Fibroblast of peridontal ligament (primary cell): ENCODE data around the gene TOMM20.
A peak's percentile ranks its signal among the peaks of the same experiment; 100 is the strongest.
"Not testable (repeated sequence)": the region's sequence is repeated elsewhere in the genome, so short reads cannot be mapped to it uniquely, and the experiment has no call there.

ENCODE experiments used
- DNase-seq: peaks from one replicate; pipeline ENCODE4 v3.0.0-alpha.2; 2010; ENCODE audit errors: extremely low read depth

Gene TOMM20

GRCh38 chr1:235079443-235080296, 49.0 kb downstream of the TOMM20 start:
- no peak for DNase-seq

DNA sequence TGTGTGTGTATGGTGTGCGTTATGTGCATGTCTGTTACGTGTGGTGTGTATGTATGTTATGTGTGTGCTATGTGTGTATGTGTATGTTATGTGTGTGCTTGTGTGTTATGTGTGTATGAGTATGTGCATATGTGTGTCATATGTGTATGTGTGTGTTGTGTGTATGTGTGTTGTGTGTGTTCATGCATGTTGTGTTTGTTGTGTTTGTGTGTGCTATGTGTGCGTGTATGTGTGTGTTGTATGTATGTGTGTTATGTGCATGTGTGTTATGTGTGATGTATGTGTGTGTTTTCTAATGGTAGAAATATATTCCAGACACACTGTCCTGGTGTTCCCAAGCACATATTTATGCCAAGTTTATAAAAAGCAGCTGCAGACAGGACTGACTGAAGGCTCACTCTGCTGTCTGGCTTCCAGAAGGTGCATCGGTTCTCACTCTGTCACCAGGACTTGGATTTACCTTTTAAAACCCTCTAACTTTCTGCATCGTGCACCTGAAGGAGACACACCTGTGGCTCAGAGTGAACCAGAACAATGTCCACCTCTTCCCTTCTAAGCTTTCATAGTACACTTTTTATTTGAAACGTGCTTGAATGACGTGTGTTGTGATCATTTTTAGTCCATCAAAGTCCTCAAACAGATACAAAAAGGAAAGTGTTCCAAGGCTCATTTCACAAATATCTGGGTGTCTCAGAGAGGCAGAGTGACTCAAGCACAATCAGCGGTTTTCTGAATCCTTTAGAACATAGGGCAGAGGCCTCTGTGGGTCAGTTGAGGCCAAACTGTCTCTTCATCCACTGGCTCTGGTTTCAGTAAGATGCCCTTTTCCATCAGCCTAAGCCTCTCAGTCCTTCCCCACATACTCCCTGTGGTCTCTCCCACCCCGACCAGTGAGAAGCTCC, 49.9 kb downstream of the TOMM20 start:
- DNase-seq, result peak; percentile 41

GRCh38 chr1:235077571-235078479, 50.8 kb downstream of the TOMM20 start:
- DNase-seq, result no peak

- DNase-seq, result no peak
These were observed 51.5 kb downstream of the TOMM20 start for GRCh38 chr1:235077163-235077540.

GRCh38 chr1:235076504-235077162, 52.0 kb downstream of the TOMM20 start:
- DNase-seq, result no peak

DNA sequence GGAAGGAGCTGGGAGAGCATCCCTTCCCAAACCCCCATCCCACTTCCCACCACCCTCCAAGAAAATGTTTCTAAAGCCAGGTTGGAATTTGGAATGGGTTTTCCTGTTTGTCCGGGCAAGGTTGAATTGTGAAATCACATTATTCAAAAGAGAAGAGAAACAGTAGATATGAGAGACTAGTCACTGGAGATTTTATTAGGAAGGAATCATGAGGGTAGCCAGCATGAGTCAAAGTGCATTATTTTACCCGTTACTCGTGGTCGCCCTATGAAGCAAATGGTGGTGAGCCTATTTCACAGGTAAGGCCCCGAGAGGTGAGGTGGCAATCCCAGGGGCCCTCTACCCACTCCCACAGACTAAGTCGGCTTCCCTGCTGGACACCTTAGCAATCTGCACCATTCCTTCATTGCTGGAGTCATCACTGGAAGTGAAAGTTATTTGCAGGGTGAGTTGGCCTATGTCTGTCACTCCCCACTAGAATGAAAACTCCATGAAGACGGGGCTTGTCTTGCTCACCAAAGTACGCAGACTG, 52.8 kb downstream of the TOMM20 start:
- no peak for DNase-seq

GRCh38 chr1:235075048-235075776, 53.4 kb downstream of the TOMM20 start:
- peak; percentile 79 for DNase-seq

GRCh38 chr1:235074523-235075047, 54.1 kb downstream of the TOMM20 start:
- DNase-seq, result peak; percentile 80

DNA sequence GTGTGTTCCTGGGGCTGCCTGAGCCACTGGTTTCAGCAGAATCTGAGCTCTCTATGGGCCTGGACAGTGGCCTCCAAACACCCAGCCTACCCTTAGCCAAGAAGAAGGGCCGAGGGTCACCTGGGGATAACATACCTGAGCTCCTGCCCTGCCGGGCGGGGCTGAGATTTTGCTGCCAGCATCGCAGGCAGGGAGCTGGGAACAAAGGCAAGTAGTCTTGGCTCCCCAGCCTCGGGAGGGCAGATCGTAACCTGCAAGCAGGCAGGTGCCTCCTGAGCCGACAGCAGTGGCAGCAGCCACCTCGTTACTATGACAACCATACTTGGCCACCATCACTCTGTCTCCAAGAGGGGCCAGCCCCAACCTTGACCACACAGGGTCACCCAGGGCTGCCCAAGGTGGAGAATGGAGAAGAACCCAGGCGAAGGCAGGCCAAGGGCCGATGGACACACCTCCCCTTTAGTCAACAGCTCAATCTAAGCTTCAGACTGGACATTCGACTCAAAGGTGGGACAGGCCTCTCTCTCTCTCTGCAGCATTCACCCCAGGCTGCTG, 54.6 kb downstream of the TOMM20 start:
- no peak for DNase-seq

DNA sequence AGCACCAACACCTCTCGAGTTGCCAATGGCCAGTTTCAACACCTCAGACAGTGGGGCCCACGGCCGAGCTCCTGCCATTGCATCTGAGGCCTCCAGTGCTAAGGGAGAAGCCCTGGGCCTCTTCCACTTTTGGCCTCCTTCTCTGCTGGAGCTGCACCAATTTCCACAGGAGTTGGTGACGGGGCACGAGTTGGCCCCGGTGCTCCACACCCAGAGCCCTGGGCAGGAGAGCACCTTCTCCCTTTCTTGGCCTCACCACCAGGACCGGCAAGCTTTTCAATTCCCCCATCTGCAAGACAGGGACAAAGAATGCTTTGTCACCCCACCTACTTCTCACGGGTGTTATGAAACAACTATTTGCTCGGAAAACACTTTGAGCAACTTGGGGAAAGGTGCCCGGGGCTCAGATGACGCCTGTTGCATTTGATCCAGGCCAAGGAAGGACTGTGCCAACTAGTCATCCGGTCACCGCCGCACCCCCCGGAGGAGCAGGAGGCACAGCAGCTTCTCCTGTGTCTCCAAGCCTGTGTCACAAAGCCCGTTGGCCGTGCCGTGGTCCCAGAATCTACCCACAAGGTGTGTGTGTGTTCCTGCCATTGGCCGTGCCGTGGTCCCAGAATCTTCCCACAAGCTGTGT, 55.2 kb downstream of the TOMM20 start:
- no peak for DNase-seq

DNA sequence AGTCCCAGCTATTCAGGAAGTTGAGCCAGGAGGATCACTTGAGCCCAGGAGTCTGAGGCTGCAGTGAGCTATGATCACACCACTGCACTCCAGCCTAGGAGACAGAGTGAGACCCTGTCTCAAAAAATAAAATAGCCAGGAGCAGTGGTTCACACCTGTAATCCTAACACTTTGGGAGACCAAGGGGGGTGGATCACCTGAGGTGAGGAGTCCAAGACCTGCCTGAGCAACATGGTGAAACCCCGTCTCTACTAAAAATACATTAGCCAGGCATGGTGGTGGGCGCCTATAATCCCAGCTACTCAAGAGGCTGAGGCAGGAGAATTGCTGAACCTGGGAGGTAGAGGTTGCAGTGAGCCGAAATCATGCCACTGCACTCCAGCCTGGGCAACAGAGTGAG, 56.1 kb downstream of the TOMM20 start:
- not testable (repeated sequence) for DNase-seq

- DNase-seq, result no peak
These were observed 56.5 kb downstream of the TOMM20 start for GRCh38 chr1:235072096-235072495.

DNA sequence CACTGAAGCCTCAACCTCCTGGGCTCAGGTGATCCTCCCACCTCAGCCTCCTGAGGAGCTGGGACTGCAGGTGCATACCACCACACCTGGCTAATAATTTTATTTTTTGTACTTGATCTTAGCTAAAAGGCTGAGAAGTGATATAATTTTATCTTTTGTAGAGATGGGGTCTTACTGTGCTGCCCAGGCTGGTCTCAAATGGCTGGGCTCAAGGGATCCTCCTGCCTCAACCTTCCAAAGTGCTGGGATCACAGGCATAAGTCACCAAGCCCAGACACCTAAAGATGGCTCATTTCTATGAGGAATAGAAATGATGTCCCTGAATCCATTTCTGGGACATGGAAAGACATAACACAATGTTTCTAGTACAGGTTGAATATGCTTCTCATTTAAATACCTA, 57.8 kb downstream of the TOMM20 start:
- DNase-seq, result no peak

DNA sequence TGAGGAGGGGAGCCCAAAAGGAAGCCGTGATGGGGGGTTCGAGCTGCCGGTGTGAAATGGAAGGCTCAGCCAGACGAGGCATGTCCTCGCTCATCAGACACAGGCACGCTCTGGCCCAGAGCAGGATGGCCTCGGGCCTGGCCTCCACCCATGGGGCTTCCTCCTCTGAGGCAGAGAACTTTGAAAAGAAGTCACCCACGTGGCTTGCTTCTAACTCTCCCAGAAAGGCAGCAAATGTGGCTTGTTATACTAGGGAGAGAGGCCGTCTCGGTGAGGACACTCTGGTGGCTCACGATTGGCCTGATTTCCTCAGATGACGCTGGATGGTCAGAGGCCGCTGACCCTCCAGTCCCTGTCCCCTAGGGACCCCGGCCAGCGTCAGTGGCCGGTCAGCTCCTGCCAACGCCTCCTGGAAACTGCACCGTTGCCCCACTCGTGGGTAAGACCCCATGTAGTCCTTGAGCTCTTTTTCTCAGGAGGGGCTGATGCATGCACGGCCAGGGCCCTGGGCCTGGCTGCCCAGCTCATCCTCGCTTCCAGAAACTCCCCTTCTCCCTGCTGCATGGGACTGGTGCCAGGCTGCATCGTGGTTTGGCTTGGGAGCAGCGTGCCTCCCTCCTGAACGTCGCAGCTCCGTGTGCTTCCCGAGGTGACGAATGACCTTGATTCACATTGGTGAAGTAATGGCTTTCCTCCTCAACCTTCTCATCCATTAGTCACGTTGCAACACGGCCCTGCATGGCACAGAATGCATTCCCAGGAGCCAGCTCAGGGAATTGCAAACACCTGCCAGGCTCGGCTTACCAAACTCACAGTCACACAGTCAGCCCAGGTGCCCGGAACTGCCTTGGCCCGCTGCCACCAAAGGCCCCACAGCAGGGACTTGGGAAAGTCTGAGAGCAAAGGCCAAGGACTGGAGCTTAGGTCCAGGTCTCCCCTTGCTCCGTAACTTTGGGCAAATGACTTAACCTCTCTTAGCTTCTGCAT, 58.8 kb downstream of the TOMM20 start:
- DNase-seq, result peak; percentile 65

DNA sequence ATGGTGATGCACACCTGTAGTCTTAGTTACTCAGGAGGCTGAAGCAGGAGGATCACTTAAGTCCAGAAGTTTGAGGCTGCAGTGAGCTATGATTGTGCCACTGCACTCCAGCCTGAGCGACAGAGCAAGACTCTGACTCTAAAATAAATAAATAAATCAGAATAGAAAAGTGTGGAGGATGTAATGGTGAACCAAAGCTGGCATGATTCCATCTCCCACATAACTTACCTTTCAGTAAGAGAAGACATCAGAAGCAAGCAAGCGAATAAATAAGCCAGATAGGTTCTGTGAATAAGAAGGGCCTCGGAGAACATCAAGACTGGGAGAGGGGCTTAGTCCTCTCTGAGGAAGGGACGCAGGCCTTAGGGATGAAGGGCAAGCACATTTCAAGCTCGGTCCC, 59.5 kb downstream of the TOMM20 start:
- no peak for DNase-seq

DNA sequence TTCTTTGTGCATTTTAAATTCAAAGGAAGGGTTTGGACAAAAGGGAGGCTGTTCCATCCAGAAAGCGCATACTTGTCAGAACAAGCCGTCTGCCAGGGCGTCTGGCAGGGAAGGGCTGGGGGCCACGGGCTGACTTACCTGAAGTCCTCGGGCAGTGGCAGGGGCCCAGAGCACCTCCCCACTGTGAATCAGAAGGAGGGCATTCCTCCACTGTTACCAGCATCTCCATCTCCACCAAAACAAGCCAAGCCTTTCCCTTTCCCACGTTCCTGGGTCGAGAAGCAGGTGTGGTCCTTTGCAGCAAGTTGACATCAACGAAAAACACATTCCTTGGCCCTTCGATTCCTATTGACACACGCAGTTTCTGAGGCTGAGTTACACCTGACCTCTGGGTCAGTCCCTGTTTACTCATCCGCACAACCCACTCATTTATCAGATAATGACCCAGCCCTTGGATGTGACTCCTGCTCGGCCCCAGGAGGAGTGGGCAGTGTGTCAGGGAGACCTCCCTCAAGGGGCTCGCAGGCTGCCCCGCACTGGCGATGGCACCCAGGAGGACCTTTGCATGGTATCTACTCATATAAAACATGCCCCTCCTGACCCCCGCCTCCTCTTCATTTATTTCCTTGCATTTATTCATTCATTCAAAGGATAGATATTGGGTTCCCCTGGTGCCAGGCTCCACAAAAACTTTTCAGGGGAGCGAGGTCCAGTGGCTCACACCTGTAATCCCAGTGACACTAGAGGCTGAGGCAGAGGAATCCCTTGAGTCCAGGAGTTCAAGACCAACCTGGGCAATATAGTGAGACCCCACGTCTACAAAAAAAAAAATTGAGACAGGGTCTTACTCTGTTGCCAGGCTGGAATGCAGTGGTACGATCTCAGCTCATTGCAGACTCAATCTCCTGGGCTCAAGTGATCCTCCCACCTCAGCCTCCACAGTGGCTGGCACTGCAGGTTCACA, 60.2 kb downstream of the TOMM20 start:
- DNase-seq, result no peak
